GM12878 (cell line): ENCODE measurements around the gene ADAMTS4.

Experiments
- NFXL1 ChIP-seq: fragments of 450-650 bp; IDR thresholded peaks from 2 replicates; pipeline ENCODE4 v1.6.1; 2017; ENCODE audit warnings: antibody characterized with exemption, mild to moderate bottlenecking, borderline replicate concordance
- SMC3 ChIP-seq: IDR thresholded peaks from 2 replicates; pipeline ENCODE4 v1.6.1; 2011; ENCODE audit warnings: low read length, improper control_type of control experiment, borderline replicate concordance
- TF ChIP-seq, protein P1 (sequence below), 3 experiments: IDR thresholded peaks in 2 of 3; conservative IDR thresholded peaks in 1 of 3; 2 replicates each; pipeline ENCODE4 v1.5.1; 2011; ENCODE audit warnings: low read depth in 3 of 3, low read length in 3 of 3, mild to moderate bottlenecking in 3 of 3, control low read depth in 2 of 3, moderate library complexity in 2 of 3, inconsistent platforms in 1 of 3, mixed read lengths in 1 of 3; ENCODE audit not compliant: control insufficient read depth in 2 of 3, insufficient read depth in 1 of 3; ENCODE audit errors: extremely low read depth in 1 of 3

GRCh38 chr1:161185732-161186311, 13.0 kb downstream of the ADAMTS4 start:
- TF ChIP-seq, protein P1, sequence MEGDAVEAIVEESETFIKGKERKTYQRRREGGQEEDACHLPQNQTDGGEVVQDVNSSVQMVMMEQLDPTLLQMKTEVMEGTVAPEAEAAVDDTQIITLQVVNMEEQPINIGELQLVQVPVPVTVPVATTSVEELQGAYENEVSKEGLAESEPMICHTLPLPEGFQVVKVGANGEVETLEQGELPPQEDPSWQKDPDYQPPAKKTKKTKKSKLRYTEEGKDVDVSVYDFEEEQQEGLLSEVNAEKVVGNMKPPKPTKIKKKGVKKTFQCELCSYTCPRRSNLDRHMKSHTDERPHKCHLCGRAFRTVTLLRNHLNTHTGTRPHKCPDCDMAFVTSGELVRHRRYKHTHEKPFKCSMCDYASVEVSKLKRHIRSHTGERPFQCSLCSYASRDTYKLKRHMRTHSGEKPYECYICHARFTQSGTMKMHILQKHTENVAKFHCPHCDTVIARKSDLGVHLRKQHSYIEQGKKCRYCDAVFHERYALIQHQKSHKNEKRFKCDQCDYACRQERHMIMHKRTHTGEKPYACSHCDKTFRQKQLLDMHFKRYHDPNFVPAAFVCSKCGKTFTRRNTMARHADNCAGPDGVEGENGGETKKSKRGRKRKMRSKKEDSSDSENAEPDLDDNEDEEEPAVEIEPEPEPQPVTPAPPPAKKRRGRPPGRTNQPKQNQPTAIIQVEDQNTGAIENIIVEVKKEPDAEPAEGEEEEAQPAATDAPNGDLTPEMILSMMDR (IDR thresholded peaks at IDR 0.05 in 2 of 3, conservative IDR thresholded peaks at IDR 0.05 in 1 of 3; ENCODE audit: control insufficient read depth in 2 of 3, extremely low read depth in 1 of 3, insufficient read depth in 1 of 3, low read depth in 3 of 3, low read length in 3 of 3) = no peak
- no peak for TF ChIP-seq NFXL1
- TF ChIP-seq SMC3 = no peak
